GM19468 (cell line): ENCODE data around the gene ARRDC2.

Experiments used
- ATAC-seq: cut with Tn5 transposase; IDR thresholded peaks from one replicate; pipeline ENCODE4 v1.9.1; 2021; ENCODE audit warnings: mild to moderate bottlenecking, moderate library complexity, moderate number of reproducible peaks; ENCODE audit not compliant: unreplicated experiment; ENCODE audit errors: extremely low read depth

The ARRDC2 gene

DNA sequence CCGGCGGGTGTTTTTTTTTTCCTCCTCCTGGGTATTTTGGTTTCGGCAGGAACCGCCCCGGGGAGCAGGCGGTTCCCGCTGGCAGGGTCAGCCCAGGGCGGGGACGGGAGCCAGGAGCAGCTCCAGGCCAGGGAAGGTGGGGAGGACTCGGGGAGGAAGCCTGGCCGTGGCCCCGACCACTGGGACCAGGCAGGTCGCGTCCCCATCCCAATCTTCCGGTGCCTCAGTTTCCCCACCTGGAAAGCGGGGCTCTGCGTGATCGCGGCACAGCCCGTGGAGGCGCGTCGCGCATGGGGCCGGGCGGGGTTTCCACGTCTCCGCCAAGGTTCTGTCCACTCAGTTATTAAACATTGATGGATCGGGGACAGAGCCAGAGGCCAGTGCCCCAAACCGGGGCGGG lies 43.9 kb downstream of the ARRDC2 start:
- ATAC-seq, result no peak

DNA sequence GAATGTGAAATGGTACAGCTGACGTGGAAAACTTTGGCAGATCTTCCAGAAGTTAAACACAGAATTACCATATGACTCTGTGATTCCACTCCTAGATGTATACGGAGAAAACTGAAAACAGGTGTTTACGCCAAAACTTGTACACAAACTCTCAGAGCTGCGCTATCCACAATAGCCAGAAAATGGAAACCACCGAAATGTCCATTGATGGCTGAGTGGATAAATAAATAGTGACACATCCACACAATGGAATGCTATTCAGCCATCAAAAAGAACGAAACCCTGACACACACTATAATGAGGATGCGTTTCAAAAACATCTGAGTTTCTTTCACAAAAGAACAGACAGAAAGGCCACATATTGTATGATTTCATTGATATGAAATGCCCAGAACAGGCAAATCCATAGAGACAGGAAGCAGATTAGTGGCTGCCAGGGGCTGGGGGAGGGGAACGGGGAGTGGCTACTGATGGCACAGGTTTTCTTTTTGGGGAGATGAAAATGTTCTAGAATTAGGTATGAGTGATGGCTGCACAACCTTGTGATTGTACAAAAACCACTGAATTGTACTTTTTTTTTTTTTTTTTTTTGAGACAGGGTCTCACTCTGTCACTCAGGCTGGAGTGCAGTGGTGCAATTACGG lies 45.7 kb downstream of the ARRDC2 start:
- ATAC-seq, result no peak

DNA sequence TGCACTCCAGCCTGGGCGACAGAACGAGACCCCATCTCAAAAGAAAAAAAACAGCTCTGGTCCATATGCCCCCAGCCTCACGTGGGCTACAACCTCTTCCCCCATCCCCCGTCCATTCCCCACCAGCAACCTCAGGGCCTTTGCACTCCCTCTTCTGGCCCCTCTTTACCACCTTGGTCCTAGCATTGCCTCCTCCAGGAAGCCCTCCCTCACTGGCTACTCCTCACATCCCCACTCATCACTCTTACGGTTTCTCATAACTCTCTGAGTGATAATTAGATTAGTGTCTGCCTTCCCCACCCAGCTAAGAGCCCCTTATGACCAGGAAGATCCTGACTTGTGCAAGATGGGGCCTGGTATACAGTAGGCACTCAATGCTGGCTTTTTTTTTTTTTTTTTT lies 48.0 kb downstream of the ARRDC2 start:
- no peak for ATAC-seq

DNA sequence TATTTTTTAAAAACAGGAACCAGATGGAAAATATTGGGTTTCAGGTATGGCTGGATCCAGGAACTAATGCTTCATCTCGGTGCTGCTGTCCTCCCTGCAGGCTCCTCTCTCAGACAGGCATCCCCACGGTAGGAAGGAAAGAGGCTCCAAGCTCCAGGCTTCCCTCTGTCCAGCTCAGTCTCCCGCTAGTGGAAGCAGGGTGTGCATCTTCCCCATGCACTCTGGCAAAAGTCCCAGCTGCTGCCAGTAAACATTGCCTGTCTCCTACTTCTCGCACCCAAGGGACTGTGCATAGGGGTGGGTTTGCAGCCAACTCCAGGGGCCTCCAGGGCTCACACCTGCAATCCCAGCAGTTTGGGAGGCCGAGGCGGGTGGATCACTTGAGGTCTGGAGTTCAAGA lies 49.6 kb downstream of the ARRDC2 start:
- no peak for ATAC-seq

DNA sequence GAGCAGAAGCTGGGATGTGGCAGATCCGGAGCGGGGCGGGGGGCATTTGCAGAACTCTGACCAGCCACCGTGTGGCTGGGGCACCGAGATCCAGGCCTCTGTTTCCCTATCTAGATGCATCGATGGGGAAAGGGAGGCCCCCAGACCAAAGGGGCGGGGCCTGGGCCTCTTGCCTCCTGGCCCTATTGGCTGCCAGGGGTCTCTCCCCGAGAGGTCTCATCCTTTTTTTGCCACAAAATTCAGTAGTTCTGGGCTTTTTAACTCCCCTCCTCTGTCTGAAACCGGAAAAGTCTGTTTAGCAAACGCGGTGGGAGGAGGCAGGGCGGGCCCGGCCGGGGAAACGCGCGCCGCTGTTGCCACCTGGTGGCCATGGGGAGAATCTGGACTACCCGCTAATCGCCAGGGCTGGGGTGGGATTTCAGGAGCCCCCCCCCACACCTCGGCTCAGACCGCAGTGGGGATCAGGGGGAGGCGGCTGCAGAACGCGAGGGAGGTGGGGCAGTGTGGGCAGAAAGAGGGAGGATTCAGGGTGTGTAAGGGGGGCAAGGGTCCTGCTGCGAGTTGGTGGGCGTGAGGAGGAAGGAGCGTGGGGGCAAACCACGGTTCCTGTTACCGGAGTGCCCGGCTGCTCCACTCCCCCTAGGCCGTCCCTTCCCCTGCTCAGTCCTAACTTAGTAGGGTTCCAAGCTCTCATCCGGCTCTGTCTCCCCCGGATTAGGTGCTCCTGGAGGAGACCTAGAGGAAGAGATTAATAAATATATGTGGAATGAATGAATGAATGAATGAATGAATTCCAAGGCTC lies 50.4 kb downstream of the ARRDC2 start:
- ATAC-seq, result no peak

DNA sequence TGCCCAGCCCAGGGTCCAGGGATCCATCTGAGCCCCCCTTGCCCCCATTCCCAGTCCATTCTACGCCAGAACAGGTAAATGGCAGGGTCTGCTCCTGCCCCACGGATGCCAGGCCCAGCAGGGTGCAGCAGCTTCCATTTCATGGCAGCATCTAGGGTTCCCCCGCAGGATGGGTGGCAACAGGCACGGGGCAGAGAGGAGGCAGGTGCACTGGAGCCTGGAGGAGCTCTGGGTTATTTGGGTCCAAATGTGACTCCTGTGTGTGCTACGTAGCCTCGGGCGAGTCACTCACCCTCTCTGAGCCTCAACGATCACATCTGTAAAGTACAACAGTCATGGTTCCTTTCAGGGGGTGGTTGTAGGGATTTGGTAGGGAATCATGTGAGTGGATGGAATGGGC lies 51.3 kb downstream of the ARRDC2 start:
- ATAC-seq, result no peak

DNA sequence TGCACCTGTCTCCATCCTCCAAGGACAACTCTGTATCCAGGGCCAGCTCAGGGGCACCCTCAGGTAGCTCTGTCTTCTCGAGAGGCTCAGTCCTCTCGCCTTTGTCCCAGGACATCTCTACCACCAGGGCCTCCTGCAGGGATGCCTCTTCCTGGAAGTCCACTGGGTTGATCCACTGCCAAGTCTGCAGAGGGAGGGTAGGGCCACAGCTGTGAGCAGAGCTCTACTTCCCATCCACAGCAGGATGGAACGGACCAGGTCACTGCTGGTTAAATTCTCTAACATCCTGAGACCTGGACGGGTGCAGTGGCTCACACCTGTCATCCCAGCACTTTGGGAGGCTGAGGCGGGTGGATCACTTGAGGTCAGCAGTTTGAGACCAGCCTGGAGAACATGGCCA lies 51.9 kb downstream of the ARRDC2 start:
- no peak for ATAC-seq

DNA sequence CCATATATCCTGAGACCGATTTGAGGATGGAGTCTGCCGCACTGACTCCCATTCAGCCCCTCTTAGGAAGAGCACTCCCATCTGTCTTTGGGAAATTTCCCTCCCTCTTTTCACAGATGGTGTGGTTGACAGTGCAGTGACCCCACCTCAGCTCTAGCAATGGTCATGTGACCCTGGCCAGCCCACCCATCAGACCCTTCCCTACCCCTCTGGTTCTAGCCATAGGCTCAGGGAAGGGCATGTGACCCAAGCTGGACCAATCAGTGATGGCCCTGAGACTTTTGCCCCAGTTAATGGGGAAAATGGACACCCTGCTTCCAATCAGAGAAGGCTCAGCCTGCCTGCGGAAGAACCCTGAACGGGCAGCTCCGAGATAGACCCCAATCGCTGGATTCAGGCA lies 52.5 kb downstream of the ARRDC2 start:
- no peak for ATAC-seq

DNA sequence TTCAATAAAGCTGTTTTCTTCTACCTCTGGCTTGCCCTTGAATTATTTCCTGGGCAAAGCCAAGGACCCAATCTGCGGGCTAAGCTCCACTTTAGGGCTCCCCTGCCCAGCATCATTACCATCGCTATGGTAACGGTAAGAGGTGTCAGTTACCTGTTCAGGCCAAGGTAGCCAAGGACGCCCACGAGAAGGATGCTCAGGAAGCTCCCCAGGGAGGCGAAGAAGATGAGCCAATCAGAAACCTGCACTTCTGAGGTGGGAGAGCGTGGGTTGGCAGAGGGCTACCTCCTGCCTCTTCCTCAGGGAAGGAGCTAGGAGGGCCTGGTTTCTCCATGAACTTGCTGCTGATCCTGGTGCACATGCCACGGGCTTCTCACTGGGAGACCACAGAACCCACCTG lies 54.1 kb downstream of the ARRDC2 start:
- ATAC-seq, result no peak

DNA sequence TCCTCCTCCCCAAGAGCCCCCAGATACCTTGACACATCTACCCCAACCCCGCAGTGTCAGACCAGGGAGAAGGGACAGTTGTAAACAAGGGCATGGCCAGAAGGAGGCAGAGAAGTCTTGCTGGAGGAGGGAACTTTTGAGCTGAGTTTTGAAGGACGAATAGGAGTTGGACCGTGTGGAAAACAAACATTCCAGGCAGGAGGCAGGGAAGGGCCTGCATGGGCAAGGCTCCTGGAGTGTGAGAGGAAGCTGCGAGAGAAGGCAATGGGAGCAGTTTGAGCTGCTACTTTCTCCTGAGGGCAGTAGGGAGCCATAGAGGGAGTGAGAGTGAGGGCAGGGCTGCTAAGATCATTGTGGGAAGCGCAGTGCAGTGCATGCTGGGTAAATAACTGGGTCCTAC lies 55.5 kb downstream of the ARRDC2 start:
- no peak for ATAC-seq
